Kidney epithelial cell (primary cell): ENCODE results near the gene PNMA8C. TPM values are rescaled to one million over a fixed set of nuclear protein-coding genes. Genes with fewer than 3 reads are reported as not detected.
A peak's percentile ranks its signal among the peaks of the same experiment; 100 is the strongest.

Source experiments
- DNase-seq: peaks from one replicate; pipeline ENCODE4 v3.0.0-alpha.2; 2010; ENCODE audit warnings: low read depth
- H3K27me3 ChIP-seq: 2 replicates; pipeline ENCODE4 v1.6.0; 2011; ENCODE audit warnings: low read length; ENCODE audit not compliant: control insufficient read depth, insufficient read depth
- H3K36me3 ChIP-seq: 2 replicates; pipeline ENCODE4 v1.5.1; 2011; ENCODE audit warnings: low read length; ENCODE audit not compliant: control insufficient read depth, insufficient read depth
- H3K4me3 ChIP-seq: 2 replicates; pipeline ENCODE4 v1.5.1; 2011; ENCODE audit warnings: low read depth, mild to moderate bottlenecking, control low read depth, low read length
- total RNA-seq: library from RNA; depleted of rRNA; stranded (reverse); fragments of >200 nt; gene quantifications from 2 replicates; pipeline ENCODE4 v1.2.3, GENCODE V29; 2015
- TF ChIP-seq, protein P1 (sequence below): IDR thresholded peaks from 2 replicates; pipeline ENCODE4 v1.5.1; 2011; ENCODE audit warnings: mild to moderate bottlenecking, moderate library complexity, low read length, control low read depth, inconsistent platforms; ENCODE audit not compliant: insufficient read depth, poor library complexity, severe bottlenecking

The PNMA8C gene
- total RNA-seq, 1 donor from 2014 or later, result 0.25 TPM

DNA sequence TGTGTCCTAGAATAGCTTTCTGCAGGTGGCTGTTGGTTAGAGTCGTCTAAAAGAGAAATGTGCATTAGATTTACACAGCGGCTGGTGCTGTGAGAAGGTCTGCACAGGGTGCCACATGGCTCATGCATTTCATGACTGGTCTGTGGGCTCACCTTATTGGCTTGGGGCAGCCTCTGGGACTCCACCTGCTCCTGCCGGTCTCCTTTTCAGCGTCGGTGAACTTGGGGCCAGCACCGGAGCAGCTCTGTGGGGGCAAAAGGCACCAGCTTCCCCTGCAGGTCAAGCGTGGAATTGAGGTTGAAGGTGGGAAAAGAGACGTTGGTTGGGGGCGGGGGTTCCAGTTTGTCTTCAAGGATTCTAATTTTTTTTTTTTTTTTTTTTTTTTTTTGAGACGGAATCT is 3.1 kb upstream of the PNMA8C start:
- H3K27me3 ChIP-seq, result peaks cover 6% of the 10 kb centered on the region
- TF ChIP-seq, protein P1, sequence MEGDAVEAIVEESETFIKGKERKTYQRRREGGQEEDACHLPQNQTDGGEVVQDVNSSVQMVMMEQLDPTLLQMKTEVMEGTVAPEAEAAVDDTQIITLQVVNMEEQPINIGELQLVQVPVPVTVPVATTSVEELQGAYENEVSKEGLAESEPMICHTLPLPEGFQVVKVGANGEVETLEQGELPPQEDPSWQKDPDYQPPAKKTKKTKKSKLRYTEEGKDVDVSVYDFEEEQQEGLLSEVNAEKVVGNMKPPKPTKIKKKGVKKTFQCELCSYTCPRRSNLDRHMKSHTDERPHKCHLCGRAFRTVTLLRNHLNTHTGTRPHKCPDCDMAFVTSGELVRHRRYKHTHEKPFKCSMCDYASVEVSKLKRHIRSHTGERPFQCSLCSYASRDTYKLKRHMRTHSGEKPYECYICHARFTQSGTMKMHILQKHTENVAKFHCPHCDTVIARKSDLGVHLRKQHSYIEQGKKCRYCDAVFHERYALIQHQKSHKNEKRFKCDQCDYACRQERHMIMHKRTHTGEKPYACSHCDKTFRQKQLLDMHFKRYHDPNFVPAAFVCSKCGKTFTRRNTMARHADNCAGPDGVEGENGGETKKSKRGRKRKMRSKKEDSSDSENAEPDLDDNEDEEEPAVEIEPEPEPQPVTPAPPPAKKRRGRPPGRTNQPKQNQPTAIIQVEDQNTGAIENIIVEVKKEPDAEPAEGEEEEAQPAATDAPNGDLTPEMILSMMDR, result peak; percentile 21

GRCh38 chr19:46429999-46430398 is 1.3 kb upstream of the PNMA8C start:
- DNase-seq, result no peak
- TF ChIP-seq, protein P1, result no peak
- Histone ChIP-seq H3K4me3 (no peak overlapping the region), H3K36me3 (no peaks in the 10 kb centered on the region), H3K27me3 (peaks cover 6% of the 10 kb centered on the region)

More for the DNA sequence above, 3.1 kb upstream of the PNMA8C start:
- H3K4me3 ChIP-seq, result no peak overlapping the region
- DNase-seq, result no peak
- no peaks in the 10 kb centered on the region for H3K36me3 ChIP-seq

DNA sequence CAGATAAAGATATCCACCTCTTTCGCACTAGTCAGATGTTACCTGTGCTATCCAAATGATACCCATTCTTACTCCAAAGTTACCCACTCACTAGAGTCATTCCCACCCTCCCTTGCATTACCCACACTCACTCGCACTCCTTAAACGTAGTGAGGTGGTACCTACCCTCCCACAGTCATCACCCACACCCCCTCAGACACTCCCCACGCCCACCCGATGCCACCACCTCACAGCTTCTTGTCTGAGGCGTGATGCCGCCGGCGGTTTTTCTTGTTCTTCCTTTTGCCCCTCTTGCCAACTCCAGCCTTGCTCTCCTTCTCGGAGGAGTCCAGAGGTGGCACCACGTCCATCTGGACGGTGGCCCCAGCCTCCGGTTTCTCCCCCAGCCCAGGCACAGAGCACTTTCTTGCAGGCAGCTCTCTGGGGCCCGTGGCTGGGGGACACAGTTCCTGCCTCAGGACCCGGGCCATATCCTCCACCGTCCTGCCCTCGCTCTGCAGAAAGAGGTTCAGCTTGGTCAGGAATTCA is 1.2 kb downstream of the PNMA8C start:
- TF ChIP-seq, protein P1, result no peak
- Histone ChIP-seq H3K4me3 (no peak overlapping the region), H3K27me3 (peaks cover 6% of the 10 kb centered on the region), H3K36me3 (no peaks in the 10 kb centered on the region)
- DNase-seq, result no peak

DNA sequence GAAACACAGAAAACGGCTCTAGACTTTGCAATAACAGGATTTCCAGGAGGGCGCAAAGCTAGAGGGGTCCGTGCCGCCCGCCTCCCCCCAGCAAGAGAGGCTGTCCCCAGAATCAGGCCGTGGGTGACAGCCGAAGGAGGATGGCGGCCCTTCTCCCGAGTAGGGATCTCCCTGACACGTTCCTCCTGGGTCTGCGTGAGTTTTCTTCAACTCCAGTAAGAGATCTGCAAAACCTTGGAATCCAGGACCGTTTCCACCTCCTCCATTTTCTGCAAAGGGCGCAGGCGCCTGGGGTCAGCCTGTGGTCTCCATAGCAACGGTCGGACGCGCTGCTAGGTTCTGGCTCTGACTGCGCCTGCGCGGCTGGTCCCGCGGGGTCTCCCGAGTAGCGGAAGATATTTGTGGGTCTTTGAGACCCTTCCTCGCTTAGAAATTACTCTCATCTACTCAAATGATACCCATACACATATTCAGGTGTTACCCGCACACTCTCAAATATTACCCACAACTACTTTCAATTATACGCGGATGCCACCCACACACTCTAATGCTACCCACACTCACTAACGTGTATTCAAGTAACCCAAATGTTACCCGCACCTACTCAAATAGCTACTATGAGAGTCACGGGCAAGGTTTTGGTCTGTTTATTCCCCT is 2.1 kb downstream of the PNMA8C start:
- DNase-seq, result no peak
- peaks cover 6% of the 10 kb centered on the region for H3K27me3 ChIP-seq
- TF ChIP-seq, protein P1, result no peak
- H3K4me3 ChIP-seq, result peak overlapping the region; percentile 45
- H3K36me3 ChIP-seq, result no peaks in the 10 kb centered on the region

DNA sequence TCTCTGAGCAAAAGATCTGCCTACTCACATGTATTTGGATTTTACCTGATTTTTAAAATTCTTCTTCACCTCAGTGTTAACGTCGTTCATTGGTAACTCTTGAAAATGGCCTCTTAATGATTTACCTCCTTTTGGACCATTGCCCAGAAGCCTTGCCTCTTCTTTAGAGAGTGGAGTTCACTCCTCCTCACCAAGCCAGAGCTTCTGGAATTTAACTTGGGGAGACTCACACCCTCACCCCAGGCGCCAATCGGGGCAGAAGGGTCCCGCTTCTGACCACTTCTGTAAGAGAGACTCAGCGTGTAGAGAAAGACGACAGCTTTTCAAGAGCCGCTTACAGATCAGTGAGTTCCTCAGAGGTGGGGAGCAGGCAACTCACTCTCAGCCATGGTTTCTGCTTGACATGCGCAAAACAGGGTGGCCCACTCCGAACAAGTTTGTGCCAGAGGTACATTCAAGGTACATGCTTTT is 2.7 kb downstream of the PNMA8C start:
- TF ChIP-seq, protein P1, result no peak
- H3K4me3 ChIP-seq, result peak overlapping the region; percentile 45
- no peaks in the 10 kb centered on the region for H3K36me3 ChIP-seq
- H3K27me3 ChIP-seq, result peaks cover 6% of the 10 kb centered on the region
- peak; percentile 55 for DNase-seq
